Activated CD8-positive, alpha-beta T cell treated with anti-CD3 and anti-CD28 coated beads, Interleukin-2, amount 10 ng/mL, durations not matched to agents 7 days and 5 days (primary cell): ENCODE results near the gene YBX3. TPM values are rescaled to one million over a fixed set of nuclear protein-coding genes. Genes with fewer than 3 reads are reported as not detected.

Experiments
- ATAC-seq: fragments of 150-1000 bp; cut with Tn5 transposase; one replicate; pipeline ENCODE4 v1.10.0; 2021; ENCODE audit warnings: moderate library complexity
- CTCF ChIA-PET: fragments of 350-600 bp; sonication (Branson Sonifier 250); formaldehyde crosslinking; loops from one replicate; lab custom pipeline; 2021; ENCODE audit warnings: antibody characterized with exemption; lab: Charles Lee
- POLR2A ChIA-PET: fragments of 350-600 bp; sonication (Branson Sonifier 250); formaldehyde crosslinking; loops from one replicate; lab custom pipeline; 2021; ENCODE audit warnings: antibody characterized with exemption; lab: Charles Lee
- DNase-seq: peaks from one replicate; pipeline ENCODE4 v3.0.0-alpha.2; 2020
- H3K27ac Mint-ChIP-seq: one replicate; pipeline ENCODE4 v1.8.0; 2021; ENCODE audit warnings: mild to moderate bottlenecking, mixed read lengths
- H3K27me3 Mint-ChIP-seq: one replicate; pipeline ENCODE4 v1.8.0; 2021; ENCODE audit warnings: low read depth, mixed read lengths
- H3K36me3 Mint-ChIP-seq: one replicate; pipeline ENCODE4 v1.8.0; 2021; ENCODE audit warnings: low read depth, mixed read lengths
- H3K4me1 Mint-ChIP-seq: one replicate; pipeline ENCODE4 v1.8.0; 2021; ENCODE audit warnings: low read depth, mixed read lengths
- H3K4me3 Mint-ChIP-seq: one replicate; pipeline ENCODE4 v1.8.0; 2021; ENCODE audit warnings: mild to moderate bottlenecking, mixed read lengths
- H3K9me3 Mint-ChIP-seq: one replicate; pipeline ENCODE4 v1.8.0; 2022; ENCODE audit warnings: mixed read lengths; ENCODE audit not compliant: insufficient read depth
- total RNA-seq, 2 experiments: library from RNA; stranded (reverse); gene quantifications; one replicate each; pipeline ENCODE4 v1.2.3, GENCODE V29; 2021

The YBX3 gene
- total RNA-seq, 2 experiments from 2014 or later: 85.4 to 91.9 TPM

DNA sequence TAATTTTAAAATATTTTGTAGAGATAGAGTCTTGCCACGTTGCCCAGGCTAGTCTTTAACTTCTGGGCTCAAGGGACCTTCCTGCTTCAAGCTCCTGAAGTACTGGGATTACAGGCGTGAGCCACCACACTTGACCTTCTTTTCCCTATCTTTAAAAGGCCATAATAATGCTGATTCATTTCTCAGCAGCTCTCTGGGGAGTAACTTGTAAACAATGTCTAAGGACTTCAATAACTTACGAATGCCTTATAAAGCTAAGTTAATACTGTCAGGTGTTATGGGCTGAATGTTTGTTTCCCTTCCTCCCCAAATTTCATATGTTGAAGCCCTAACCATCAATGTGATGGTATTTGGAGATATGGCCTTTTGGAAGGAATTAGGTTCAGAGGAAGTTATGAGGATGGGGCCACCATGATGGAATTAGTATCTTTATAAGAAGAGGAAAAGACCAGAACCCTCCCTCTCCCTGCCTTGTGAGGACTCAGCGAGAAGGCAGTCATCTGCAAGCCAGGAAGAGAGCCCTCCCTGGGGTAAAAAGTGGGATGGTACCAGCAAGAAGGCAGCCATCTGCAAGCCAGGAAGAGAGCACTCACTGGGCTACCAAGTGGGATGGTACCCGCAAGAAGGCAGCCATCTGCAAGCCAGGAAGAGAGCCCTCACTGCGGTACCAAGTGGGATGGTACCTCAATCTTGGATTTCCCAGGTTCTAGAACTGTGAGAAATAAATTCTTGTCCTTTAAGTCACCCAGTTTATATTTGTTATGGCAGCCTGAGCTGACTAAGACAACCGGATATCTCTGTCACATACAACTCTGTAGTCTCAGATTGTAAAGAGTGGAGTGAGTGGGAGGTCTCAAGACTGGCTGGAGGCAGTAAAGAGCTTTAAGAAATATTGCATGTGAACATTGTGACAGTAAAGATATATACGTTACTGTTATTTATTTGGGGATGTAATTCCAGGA is 16.3 kb upstream of the YBX3 start:
- POLR2A ChIA-PET: no interaction called here
- H3K4me3 Mint-ChIP-seq: no peak overlapping the region
- no peaks in the 10 kb centered on the region for H3K9me3 Mint-ChIP-seq
- DNase-seq (no peak), ATAC-seq (no peak)
- no peaks in the 10 kb centered on the region for H3K4me1 Mint-ChIP-seq
- no peak overlapping the region for H3K27ac Mint-ChIP-seq
- peaks cover 31% of the 10 kb centered on the region for H3K27me3 Mint-ChIP-seq
- H3K36me3 Mint-ChIP-seq: no peaks in the 10 kb centered on the region
- CTCF ChIA-PET: interaction anchor here (0.7 to 1.9 kb wide), 2 partner anchors 9 to 10 kb away, joined by 4 to 14 read pairs; no protein-coding TSS in a partner anchor

DNA sequence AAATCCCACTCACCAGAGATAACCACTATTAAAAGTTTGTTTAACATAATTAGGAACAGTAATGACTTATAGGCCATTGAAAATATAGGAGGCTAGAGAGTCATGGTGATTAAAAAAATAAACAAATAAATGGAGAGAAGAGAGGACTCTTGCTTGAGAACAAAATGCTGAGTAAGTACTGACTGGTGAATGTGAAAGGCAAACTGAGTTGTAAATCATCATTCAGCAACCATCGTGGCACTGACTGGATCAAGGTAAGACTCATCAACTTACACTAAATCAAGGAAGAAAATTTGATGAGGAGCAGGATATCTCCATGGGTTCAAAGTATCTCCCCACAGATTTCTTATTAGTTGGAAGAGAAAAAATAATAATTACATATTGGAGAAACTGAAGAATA is 14.1 kb upstream of the YBX3 start:
- POLR2A ChIA-PET: no interaction called here
- DNase-seq (no peak), ATAC-seq (no peak)
- H3K4me3 Mint-ChIP-seq: no peak overlapping the region
- H3K36me3 Mint-ChIP-seq: no peaks in the 10 kb centered on the region
- H3K4me1 Mint-ChIP-seq: no peaks in the 10 kb centered on the region
- CTCF ChIA-PET: interaction anchor here (1.0 kb wide), 1 partner anchor 12 kb away, joined by 3 read pairs; no protein-coding TSS in a partner anchor
- no peaks in the 10 kb centered on the region for H3K9me3 Mint-ChIP-seq
- peaks cover 29% of the 10 kb centered on the region for H3K27me3 Mint-ChIP-seq
- no peak overlapping the region for H3K27ac Mint-ChIP-seq

DNA sequence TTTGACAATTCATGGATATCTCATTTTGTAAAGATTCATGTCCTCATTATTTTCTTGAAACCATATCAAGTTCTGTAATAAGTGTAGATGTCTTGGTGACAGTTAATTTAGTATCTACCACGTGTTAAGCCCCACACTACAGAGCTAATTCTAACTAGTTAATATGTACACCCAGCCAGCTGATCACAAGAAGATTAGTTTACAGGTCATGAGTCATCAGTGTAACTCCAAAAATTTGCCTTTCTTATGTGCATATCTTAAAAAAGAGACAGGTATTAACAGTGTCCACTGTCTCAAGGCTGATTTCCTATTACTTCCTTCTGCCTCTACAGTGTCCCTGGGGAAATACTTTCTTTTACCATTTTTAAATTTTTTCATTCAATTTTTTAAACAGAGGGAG is 13.3 kb upstream of the YBX3 start:
- H3K9me3 Mint-ChIP-seq: no peaks in the 10 kb centered on the region
- ChIA-PET CTCF (interaction anchor here (2.5 kb wide), 1 partner anchor 13 kb away, joined by 11 read pairs; no protein-coding TSS in a partner anchor), POLR2A (no interaction called here)
- no peaks in the 10 kb centered on the region for H3K4me1 Mint-ChIP-seq
- peaks cover 25% of the 10 kb centered on the region for H3K27me3 Mint-ChIP-seq
- H3K36me3 Mint-ChIP-seq: no peaks in the 10 kb centered on the region
- no peak overlapping the region for H3K27ac Mint-ChIP-seq
- ATAC-seq (no peak), DNase-seq (no peak)
- H3K4me3 Mint-ChIP-seq: no peak overlapping the region

DNA sequence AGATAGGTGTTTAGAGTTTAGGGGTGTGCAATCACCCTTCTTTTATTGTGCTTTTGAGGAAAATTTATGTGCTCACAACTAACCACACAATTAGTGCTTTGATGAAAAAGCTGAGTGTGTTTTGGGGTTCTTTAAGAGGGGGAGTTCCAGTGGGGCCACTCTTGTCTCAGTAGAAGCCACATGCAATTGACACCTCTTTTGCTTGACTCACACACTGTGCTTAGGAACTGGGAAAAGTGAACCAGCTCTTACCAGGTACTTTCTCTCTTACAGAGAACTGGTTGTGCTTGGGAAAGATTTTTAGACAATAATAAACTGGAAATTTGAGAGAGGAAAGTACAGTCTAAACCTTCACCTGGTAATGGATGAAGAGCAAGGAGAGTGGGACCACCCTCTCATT is 12.3 kb upstream of the YBX3 start:
- ATAC-seq: no peak

DNA sequence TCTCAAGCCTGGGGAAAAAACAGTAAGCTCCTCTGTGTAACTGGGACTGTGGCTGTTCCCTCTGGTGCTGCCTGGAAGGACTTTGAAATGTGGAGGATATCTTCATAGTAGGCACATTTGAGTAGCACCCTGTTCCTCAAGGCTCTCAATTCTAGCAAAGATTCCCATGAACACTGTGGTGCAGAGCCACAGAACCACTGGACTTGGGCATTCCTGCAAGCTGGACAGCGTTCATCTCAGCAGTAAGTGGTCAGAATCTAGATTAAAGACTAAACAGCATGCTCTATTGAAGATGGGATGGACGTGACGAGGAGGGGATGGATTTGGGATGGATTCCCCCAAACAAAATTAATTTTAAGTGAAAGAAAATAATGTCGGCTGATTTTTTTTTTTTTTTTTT is 9.4 kb upstream of the YBX3 start:
- Mint-ChIP-seq H3K4me1 (no peaks in the 10 kb centered on the region), H3K4me3 (no peak overlapping the region), H3K9me3 (no peaks in the 10 kb centered on the region), H3K27ac (no peak overlapping the region), H3K36me3 (no peaks in the 10 kb centered on the region), H3K27me3 (peaks cover 35% of the 10 kb centered on the region)
- DNase-seq (no peak), ATAC-seq (no peak)
- ChIA-PET POLR2A (no interaction called here), CTCF (interaction anchor here (1.0 to 2.1 kb wide), 3 partner anchors 13 to 49 kb away, joined by 3 to 9 read pairs (median 3); no protein-coding TSS in a partner anchor)

More for the DNA sequence above, 12.3 kb upstream of the YBX3 start:
- no peak for DNase-seq
- Mint-ChIP-seq H3K27ac (no peak overlapping the region), H3K36me3 (no peaks in the 10 kb centered on the region), H3K27me3 (peaks cover 26% of the 10 kb centered on the region), H3K9me3 (no peaks in the 10 kb centered on the region), H3K4me1 (no peaks in the 10 kb centered on the region), H3K4me3 (no peak overlapping the region)
- ChIA-PET CTCF (interaction anchor here (0.8 to 2.5 kb wide), 2 partner anchors 9 to 14 kb away, joined by 3 to 11 read pairs; no protein-coding TSS in a partner anchor), POLR2A (no interaction called here)

DNA sequence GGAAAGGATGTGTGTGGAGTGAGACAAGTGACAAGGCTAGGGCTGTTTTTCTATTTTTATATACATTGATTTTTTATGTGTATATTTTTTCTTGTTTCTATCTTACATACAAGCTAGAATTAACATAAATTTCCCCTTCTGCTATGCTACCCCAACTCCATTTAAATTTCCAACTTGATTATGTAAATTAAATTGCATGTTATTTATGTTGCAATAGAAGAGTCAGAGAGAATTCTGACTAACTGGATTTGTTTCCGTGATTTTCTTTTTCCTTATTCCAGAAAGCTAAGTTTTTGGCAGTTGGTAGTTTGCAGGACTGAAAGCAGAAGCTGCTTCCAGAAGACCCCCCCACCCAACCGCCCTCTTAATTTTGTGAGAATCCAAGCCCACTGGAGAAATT is 8.9 kb upstream of the YBX3 start:
- peaks cover 39% of the 10 kb centered on the region for H3K27me3 Mint-ChIP-seq

DNA sequence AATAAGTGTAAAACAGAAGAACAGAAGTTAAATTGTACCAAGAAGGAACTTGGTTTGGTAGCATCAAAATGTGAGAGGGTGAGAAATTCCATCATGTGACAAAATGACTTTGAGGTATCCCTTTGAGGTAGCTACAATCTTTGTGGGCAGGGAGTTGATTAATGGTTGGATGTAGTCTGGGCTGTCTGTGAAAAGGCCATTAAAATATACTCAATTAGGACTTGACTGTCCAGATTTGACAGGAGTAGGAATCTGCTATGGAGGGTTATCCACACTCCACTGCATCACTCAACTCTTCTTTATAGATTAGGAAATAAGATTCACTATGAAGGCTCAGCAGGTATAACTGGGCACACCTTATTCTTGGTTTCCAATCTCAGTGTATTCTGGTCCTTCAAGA is 7.4 kb upstream of the YBX3 start:
- no peaks in the 10 kb centered on the region for H3K36me3 Mint-ChIP-seq
- DNase-seq (no peak), ATAC-seq (no peak)
- H3K27me3 Mint-ChIP-seq: peaks cover 50% of the 10 kb centered on the region
- no peaks in the 10 kb centered on the region for H3K4me1 Mint-ChIP-seq
- no peak overlapping the region for H3K4me3 Mint-ChIP-seq
- POLR2A ChIA-PET: no interaction called here
- H3K27ac Mint-ChIP-seq: no peak overlapping the region
- CTCF ChIA-PET: interaction anchor here (1.3 to 1.4 kb wide), 3 partner anchors 9 to 20 kb away, joined by 4 to 6 read pairs (median 4); no protein-coding TSS in a partner anchor
- H3K9me3 Mint-ChIP-seq: no peaks in the 10 kb centered on the region

More for the DNA sequence above, 8.9 kb upstream of the YBX3 start:
- ChIA-PET POLR2A (no interaction called here), CTCF (interaction anchor here (0.7 to 2.1 kb wide), 4 partner anchors 18 to 496 kb away, joined by 3 to 9 read pairs (median 3); no protein-coding TSS in a partner anchor)
- no peaks in the 10 kb centered on the region for H3K9me3 Mint-ChIP-seq
- H3K36me3 Mint-ChIP-seq: no peaks in the 10 kb centered on the region
- H3K27ac Mint-ChIP-seq: no peak overlapping the region
- ATAC-seq: no peak
- no peak overlapping the region for H3K4me3 Mint-ChIP-seq
- no peak for DNase-seq
- H3K4me1 Mint-ChIP-seq: no peaks in the 10 kb centered on the region

DNA sequence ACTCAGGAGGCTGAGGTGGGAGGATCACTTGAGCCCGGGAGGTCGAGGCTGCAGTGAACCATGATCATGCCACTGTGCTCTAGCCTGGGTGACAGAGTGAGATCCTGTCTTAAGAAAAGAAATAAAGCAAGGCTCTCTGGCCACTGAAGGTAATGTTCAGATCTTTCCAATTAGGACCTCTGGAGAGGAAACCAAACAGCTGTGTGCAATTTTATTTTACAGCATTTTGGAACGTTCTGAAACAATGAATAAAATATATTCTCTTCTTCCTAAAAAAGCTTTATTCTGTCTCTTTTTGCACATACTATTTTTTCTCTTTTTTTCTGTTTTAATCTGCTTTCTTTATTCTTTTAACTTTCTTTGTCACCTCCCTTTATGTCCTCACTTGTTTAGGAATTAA is 5.0 kb upstream of the YBX3 start:
- no peaks in the 10 kb centered on the region for H3K9me3 Mint-ChIP-seq
- CTCF ChIA-PET: no interaction called here
- DNase-seq: no peak
- no peak overlapping the region for H3K27ac Mint-ChIP-seq
- POLR2A ChIA-PET: no interaction called here
- no peak overlapping the region for H3K4me3 Mint-ChIP-seq
- H3K27me3 Mint-ChIP-seq: peaks cover 56% of the 10 kb centered on the region
- H3K4me1 Mint-ChIP-seq: peaks cover 8% of the 10 kb centered on the region
- ATAC-seq: no peak
- no peaks in the 10 kb centered on the region for H3K36me3 Mint-ChIP-seq

DNA sequence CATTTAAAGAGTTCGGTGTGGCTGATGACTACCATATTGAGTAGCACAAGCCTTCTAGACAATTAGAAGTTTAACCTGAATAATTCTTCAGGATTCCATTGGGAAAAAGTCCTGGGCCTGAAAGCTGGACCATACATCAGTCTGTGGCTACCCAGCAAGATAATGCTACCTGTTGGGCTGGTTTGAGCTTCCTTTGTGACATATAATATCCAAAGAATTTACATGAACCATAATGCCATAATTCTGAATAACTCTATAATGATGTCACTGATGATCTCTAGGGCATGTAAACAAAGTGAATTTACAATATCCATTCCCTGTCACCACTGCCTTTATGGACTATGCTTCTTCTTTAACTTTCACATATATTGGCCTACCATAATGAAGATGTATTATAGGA is 3.8 kb upstream of the YBX3 start:
- no peaks in the 10 kb centered on the region for H3K9me3 Mint-ChIP-seq
- POLR2A ChIA-PET: interaction anchor here (1.2 kb wide), 1 partner anchor 113 kb away, joined by 3 read pairs; the partner anchor contains the start of gene MAGOHB
- no peak overlapping the region for H3K27ac Mint-ChIP-seq
- CTCF ChIA-PET: interaction anchor here (0.6 to 2.4 kb wide), 2 partner anchors 8 to 23 kb away, joined by 3 to 10 read pairs; no protein-coding TSS in a partner anchor
- H3K4me1 Mint-ChIP-seq: peaks cover 12% of the 10 kb centered on the region
- peaks cover 51% of the 10 kb centered on the region for H3K27me3 Mint-ChIP-seq
- DNase-seq: no peak
- no peak overlapping the region for H3K4me3 Mint-ChIP-seq
- ATAC-seq: no peak
- peaks cover 4% of the 10 kb centered on the region for H3K36me3 Mint-ChIP-seq

DNA sequence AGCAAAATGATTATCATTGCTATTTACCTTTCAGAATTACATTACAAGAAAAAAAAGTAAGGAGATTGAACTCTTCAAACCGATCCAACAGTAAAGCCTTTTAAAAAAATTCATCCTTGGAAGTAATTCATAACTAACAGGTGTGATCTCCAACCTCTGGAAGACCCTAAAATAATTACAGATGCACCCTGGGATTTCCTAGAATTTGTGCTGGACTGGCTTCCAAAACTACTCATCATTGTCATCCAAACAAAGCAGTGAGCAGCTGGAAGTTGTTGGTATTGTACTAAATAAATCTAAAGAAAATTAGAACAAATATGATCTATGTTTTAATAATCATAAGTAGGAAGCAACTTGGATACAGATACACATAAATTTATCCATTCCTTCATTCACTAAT is 1.9 kb upstream of the YBX3 start:
- Mint-ChIP-seq H3K27ac (no peak overlapping the region), H3K9me3 (no peaks in the 10 kb centered on the region), H3K36me3 (peaks cover 5% of the 10 kb centered on the region), H3K4me3 (no peak overlapping the region), H3K27me3 (peaks cover 43% of the 10 kb centered on the region), H3K4me1 (peaks cover 30% of the 10 kb centered on the region)
- DNase-seq: no peak
- POLR2A ChIA-PET: no interaction called here
- ATAC-seq: no peak
- CTCF ChIA-PET: interaction anchor here (3.1 kb wide), 1 partner anchor 25 kb away, joined by 13 read pairs; no protein-coding TSS in a partner anchor

DNA sequence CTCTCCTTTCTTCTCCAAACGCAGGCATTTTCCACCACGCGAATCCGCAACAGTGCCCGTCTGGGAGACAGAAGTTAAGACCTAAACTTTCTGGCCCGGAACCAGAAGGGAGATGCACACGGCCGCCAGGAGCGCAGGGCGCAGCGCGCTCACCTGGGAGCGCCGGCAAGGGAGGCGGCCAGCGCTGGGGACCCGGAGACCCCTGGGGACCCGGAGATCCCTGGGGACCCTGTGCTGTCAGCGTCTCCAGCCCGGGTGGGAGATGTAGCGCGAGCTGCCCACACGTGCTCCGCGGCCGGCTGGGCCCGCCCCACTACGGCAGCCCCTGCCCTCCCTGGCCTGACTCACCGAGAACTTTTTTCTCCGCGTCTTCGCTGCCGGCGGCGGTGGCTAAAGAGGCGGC is 620 bp downstream of the YBX3 start:
- H3K4me3 Mint-ChIP-seq: peak overlapping the region; percentile 99
- peaks cover 34% of the 10 kb centered on the region for H3K27me3 Mint-ChIP-seq
- peaks cover 42% of the 10 kb centered on the region for H3K4me1 Mint-ChIP-seq
- ATAC-seq (peak; percentile 57), DNase-seq (peak; percentile 53)
- H3K27ac Mint-ChIP-seq: peak overlapping the region; percentile 96
- H3K36me3 Mint-ChIP-seq: peaks cover 10% of the 10 kb centered on the region
- ChIA-PET CTCF (interaction anchor here (1.3 to 3.1 kb wide), 2 partner anchors 11 to 27 kb away, joined by 5 to 13 read pairs; no protein-coding TSS in a partner anchor), POLR2A (interaction anchor here (1.3 kb wide), 1 partner anchor 330 kb away, joined by 3 read pairs; no protein-coding TSS in a partner anchor)
- no peaks in the 10 kb centered on the region for H3K9me3 Mint-ChIP-seq
